GM12864 (cell line): ENCODE data around the gene ADIPOQ.
"Not testable (repeated sequence)": the region's sequence is repeated elsewhere in the genome, so short reads cannot be mapped to it uniquely, and the experiment has no call there.

Experiments used
- DNase-seq: peaks from one replicate; pipeline ENCODE4 v3.0.0-alpha.2; 2011; ENCODE audit warnings: low read depth
- H3K4me3 ChIP-seq: 2 replicates; pipeline ENCODE4 v1.5.1; 2011; ENCODE audit warnings: mild to moderate bottlenecking, low read depth, low read length, control low read depth
- TF ChIP-seq, protein P1 (sequence below): IDR thresholded peaks from 2 replicates; pipeline ENCODE4 v1.5.1; 2011; ENCODE audit warnings: low read depth, mild to moderate bottlenecking, moderate library complexity, low read length, control low read depth, inconsistent platforms; ENCODE audit errors: missing control alignments

ADIPOQ gene

GRCh38 chr3:186886202-186886981 lies 43.9 kb downstream of the ADIPOQ start:
- TF ChIP-seq, protein P1, sequence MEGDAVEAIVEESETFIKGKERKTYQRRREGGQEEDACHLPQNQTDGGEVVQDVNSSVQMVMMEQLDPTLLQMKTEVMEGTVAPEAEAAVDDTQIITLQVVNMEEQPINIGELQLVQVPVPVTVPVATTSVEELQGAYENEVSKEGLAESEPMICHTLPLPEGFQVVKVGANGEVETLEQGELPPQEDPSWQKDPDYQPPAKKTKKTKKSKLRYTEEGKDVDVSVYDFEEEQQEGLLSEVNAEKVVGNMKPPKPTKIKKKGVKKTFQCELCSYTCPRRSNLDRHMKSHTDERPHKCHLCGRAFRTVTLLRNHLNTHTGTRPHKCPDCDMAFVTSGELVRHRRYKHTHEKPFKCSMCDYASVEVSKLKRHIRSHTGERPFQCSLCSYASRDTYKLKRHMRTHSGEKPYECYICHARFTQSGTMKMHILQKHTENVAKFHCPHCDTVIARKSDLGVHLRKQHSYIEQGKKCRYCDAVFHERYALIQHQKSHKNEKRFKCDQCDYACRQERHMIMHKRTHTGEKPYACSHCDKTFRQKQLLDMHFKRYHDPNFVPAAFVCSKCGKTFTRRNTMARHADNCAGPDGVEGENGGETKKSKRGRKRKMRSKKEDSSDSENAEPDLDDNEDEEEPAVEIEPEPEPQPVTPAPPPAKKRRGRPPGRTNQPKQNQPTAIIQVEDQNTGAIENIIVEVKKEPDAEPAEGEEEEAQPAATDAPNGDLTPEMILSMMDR, result no peak
- H3K4me3 ChIP-seq, result no peak overlapping the region
- DNase-seq, result no peak

GRCh38 chr3:186887507-186887938 lies 45.0 kb downstream of the ADIPOQ start:
- not testable (repeated sequence) for DNase-seq, H3K4me3 ChIP-seq

- no peak overlapping the region for H3K4me3 ChIP-seq
- TF ChIP-seq, protein P1, result no peak
- no peak for DNase-seq
Observed at GRCh38 chr3:186888569-186888968, 46.1 kb downstream of the ADIPOQ start.

- DNase-seq, H3K4me3 ChIP-seq: not testable (repeated sequence)
Observed at GRCh38 chr3:186889698-186890097, 47.2 kb downstream of the ADIPOQ start.

- TF ChIP-seq, protein P1, result no peak
- no peak for DNase-seq
- no peak overlapping the region for H3K4me3 ChIP-seq
Observed at GRCh38 chr3:186890911-186891310, 48.4 kb downstream of the ADIPOQ start.

- H3K4me3 ChIP-seq, DNase-seq: not testable (repeated sequence)
Observed at GRCh38 chr3:186893071-186893470, 50.6 kb downstream of the ADIPOQ start.

DNA sequence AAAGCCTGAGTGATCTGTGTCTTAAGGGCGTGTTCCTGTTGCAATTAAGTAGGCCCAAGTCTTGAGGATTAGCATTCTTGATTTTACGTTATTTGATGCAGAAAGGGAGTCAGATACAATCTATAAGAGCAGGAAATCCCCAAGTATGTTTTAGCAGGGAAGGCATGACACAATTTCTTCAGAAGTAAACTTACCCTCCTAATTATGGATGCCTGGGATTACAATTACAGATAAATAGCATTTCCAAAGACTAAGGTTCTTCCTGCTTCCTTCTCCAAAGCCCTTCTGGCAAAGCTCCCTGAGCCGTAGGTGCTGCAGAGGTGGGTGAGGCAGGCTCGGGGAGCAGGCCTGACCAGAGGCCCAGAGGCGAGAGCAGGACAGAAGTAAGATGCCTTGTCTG lies 52.9 kb downstream of the ADIPOQ start:
- no peak for DNase-seq
- H3K4me3 ChIP-seq, result no peak overlapping the region
- TF ChIP-seq, protein P1, result no peak

GRCh38 chr3:186896006-186896405 lies 53.5 kb downstream of the ADIPOQ start:
- H3K4me3 ChIP-seq, result no peak overlapping the region
- TF ChIP-seq, protein P1, result no peak
- DNase-seq, result no peak
